GM06990 (cell line): ENCODE measurements around the gene ASPSCR1.

Source experiments
- DNase-seq: peaks from one replicate; pipeline ENCODE4 v3.0.0-alpha.2; 2011; ENCODE audit not compliant: insufficient read length; ENCODE audit errors: extremely low read depth
- H3K27me3 ChIP-seq: replicated peaks from 2 replicates; pipeline ENCODE4 v1.6.0; 2011; ENCODE audit warnings: low read length; ENCODE audit not compliant: control insufficient read depth, insufficient read depth
- H3K36me3 ChIP-seq: 2 replicates; pipeline ENCODE4 v1.5.1; 2011; ENCODE audit warnings: low read length; ENCODE audit not compliant: control insufficient read depth, insufficient read depth
- H3K4me3 ChIP-seq: replicated peaks from 2 replicates; pipeline ENCODE4 v1.5.1; 2011; ENCODE audit warnings: low read depth, mild to moderate bottlenecking, control low read depth, low read length
- CTCF ChIP-seq: IDR thresholded peaks from 2 replicates; pipeline ENCODE4 v1.5.1; 2011; ENCODE audit warnings: low read length, control low read depth, mild to moderate bottlenecking, inconsistent platforms; ENCODE audit not compliant: insufficient read depth, poor library complexity, severe bottlenecking

The ASPSCR1 gene

GRCh38 chr17:82003411-82004381 is 26.3 kb downstream of the ASPSCR1 start:
- TF ChIP-seq CTCF = no peak
- DNase-seq = no peak
- Histone ChIP-seq H3K4me3 (no peak overlapping the region), H3K36me3 (no peaks in the 10 kb centered on the region; the same call in none of the 2 replicates), H3K27me3 (no peaks in the 10 kb centered on the region)

- H3K27me3 ChIP-seq = no peaks in the 10 kb centered on the region
- DNase-seq = no peak
- H3K4me3 ChIP-seq = no peak overlapping the region
- H3K36me3 ChIP-seq = peaks cover 2% of the 10 kb centered on the region; the same call in 1 of the 2 replicates
- TF ChIP-seq CTCF = no peak
Observed at GRCh38 chr17:82004517-82005455, 27.4 kb downstream of the ASPSCR1 start.

GRCh38 chr17:82005701-82006348 is 28.4 kb downstream of the ASPSCR1 start:
- TF ChIP-seq CTCF = no peak
- no peak for DNase-seq
- Histone ChIP-seq H3K27me3 (no peaks in the 10 kb centered on the region), H3K36me3 (peaks cover 2% of the 10 kb centered on the region; the same call in 1 of the 2 replicates), H3K4me3 (no peak overlapping the region)

- no peak for DNase-seq
- H3K36me3 ChIP-seq = peaks cover 2% of the 10 kb centered on the region; the same call in 1 of the 2 replicates
- H3K27me3 ChIP-seq = no peaks in the 10 kb centered on the region
- no peak overlapping the region for H3K4me3 ChIP-seq
- no peak for TF ChIP-seq CTCF
Observed at GRCh38 chr17:82006468-82007227, 29.2 kb downstream of the ASPSCR1 start.

GRCh38 chr17:82007228-82007494 is 29.7 kb downstream of the ASPSCR1 start:
- Histone ChIP-seq H3K27me3 (no peaks in the 10 kb centered on the region), H3K36me3 (peaks cover 2% of the 10 kb centered on the region), H3K4me3 (no peak overlapping the region)
- no peak for TF ChIP-seq CTCF
- no peak for DNase-seq
